ENCODE results near the gene NRG4. TPM values are rescaled to one million over a fixed set of nuclear protein-coding genes. Genes with fewer than 3 reads are reported as not detected.

The NRG4 gene
- total and polyA plus RNA-seq, 12 donors, result 0.19 TPM; not detected in 11

- ATAC-seq, result no peak
- no peak for DNase-seq
Measured at GRCh38 chr15:76006136-76006778, 6.0 kb downstream of the NRG4 start.

DNA sequence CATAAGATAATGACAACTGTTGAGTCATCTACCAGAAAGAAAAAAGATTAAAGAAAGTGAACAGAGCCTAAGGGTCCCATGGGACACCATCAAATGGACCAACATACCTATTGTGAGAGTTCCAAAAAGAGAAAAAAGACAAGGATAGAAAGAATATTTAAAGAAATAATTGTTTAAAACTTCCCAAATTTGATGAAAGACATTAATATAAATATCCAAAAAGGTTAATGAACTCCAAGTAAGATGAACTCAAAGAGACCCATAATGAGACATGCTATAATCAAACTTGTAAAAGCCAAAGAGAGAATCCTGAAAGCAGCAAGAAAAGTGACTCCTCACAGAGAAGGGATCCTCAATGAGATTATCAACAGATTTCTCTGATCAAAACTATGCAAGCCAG, 8.9 kb downstream of the NRG4 start:
- peaks cover 0 to 32% (median under 1%) of the 10 kb centered on the region in 7 donors for H3K27me3 ChIP-seq
- TF ChIP-seq CTCF (IDR thresholded peaks at IDR 0.05), result no peak
- H3K9me3 ChIP-seq, result peaks cover 0 to 13% (median 0%) of the 10 kb centered on the region in 11 donors

More at GRCh38 chr15:76006136-76006778, 6.0 kb downstream of the NRG4 start:
- Histone ChIP-seq H3K4me1 (peaks cover 0 to 8% (median 0%) of the 10 kb centered on the region in 9 donors), H3K27me3 (peaks cover 0 to 36% (median 5%) of the 10 kb centered on the region in 7 donors), H3K4me3 (no peak overlapping the region), H3K36me3 (no peaks in the 10 kb centered on the region), H3K9me3 (peaks cover 0 to 13% (median 0%) of the 10 kb centered on the region in 11 donors), H3K27ac (no peak overlapping the region)
- 27 to 31% methylated on average over 2 of the region's 2 CpGs for WGBS, 2 donors
- intact Hi-C loops (cut with DNase I), result no loop called here
- TF ChIP-seq CTCF (IDR thresholded peaks at IDR 0.05), result no peak

DNA sequence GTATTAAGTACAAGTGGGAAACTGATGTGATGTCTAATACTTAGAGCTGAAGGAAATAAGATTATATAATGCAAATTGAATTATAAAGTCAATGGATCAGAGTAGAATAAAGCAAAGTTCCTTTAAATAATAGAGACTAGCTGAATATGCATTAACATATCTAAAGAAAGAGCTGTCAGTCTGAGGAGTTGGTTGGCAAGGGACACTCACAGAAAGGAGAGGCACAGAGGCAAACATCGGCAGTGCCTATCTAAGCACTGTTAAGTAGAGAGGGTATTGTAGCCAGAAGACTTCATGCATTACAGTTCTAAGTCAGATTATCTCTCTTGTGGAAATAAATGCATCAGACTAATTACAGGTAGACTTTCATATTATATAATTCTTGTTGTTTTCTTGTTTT, 16.6 kb downstream of the NRG4 start:
- WGBS, 2 donors, result 54 to 68% methylated on average over 1 of the region's 1 CpG
- Histone ChIP-seq H3K36me3 (no peaks in the 10 kb centered on the region), H3K9me3 (peaks cover 0 to 14% (median 3%) of the 10 kb centered on the region in 11 donors), H3K4me3 (no peak overlapping the region), H3K4me1 (no peaks in the 10 kb centered on the region), H3K27ac (no peak overlapping the region), H3K27me3 (peaks cover 0 to 11% (median 0%) of the 10 kb centered on the region in 7 donors)
- TF ChIP-seq CTCF (IDR thresholded peaks at IDR 0.05), result no peak
- DNase-seq (no peak), ATAC-seq (no peak)
- intact Hi-C loops (cut with DNase I), result no loop called here

More for the DNA sequence above, 8.9 kb downstream of the NRG4 start:
- ATAC-seq (no peak), DNase-seq (no peak)
- H3K4me1 ChIP-seq, result peaks cover 0 to 8% (median 0%) of the 10 kb centered on the region in 9 donors
- intact Hi-C loops (cut with DNase I), result no loop called here
- no peak overlapping the region for H3K4me3 ChIP-seq
- H3K27ac ChIP-seq, result no peak overlapping the region
- no peaks in the 10 kb centered on the region for H3K36me3 ChIP-seq

DNA sequence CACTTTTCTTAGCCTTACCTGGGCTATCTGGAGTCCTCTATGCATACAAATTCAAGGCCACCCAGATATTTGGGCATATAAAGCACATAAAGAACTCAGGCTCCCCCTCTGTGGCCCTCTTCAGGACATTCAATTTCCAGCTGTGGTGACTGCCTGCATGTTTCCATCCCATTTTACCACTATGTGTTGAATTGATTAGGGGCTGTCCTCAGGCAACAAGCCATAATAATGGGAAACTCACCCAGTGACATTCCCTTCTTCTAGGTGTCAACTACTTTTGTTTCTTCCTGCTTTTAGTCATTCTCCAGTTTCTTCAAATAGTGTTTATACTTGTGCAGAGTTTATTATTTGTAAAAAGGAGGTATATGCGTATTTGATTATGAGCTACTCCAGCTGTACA, 18.0 kb downstream of the NRG4 start:
- peaks cover 0 to 14% (median 3%) of the 10 kb centered on the region in 11 donors for H3K9me3 ChIP-seq
- 95 to 98% methylated on average over 1 of the region's 1 CpG for WGBS, 2 donors
- no peak for TF ChIP-seq CTCF (IDR thresholded peaks at IDR 0.05)
- ATAC-seq (no peak), DNase-seq (no peak)
- no peak overlapping the region for H3K27ac ChIP-seq
- no peak overlapping the region for H3K4me3 ChIP-seq
- H3K36me3 ChIP-seq, result no peaks in the 10 kb centered on the region
- no peaks in the 10 kb centered on the region for H3K4me1 ChIP-seq
- H3K27me3 ChIP-seq, result peaks cover 0 to 5% (median 0%) of the 10 kb centered on the region in 7 donors
- intact Hi-C loops (cut with DNase I), result no loop called here
